ENCODE measurements around the gene PPY. TPM values are rescaled to one million over a fixed set of nuclear protein-coding genes. Genes with fewer than 3 reads are reported as not detected.

Gene PPY
- total RNA-seq, 1 experiment from 2014 or later, result not detected

- H3K36me3 Mint-ChIP-seq, result no peaks in the 10 kb centered on the region
- TF ChIP-seq NFATC4 (CRISPR knock-in tag; IDR thresholded peaks at IDR 0.05) (no peak), NR2C2 (CRISPR knock-in tag; IDR thresholded peaks at IDR 0.05) (no peak), SMAD4 (CRISPR knock-in tag; IDR thresholded peaks at IDR 0.05) (no peak), CBFB (CRISPR knock-in tag; IDR thresholded peaks at IDR 0.05; ENCODE audit: low read depth) (no peak), TCF7 (CRISPR knock-in tag; IDR thresholded peaks at IDR 0.05; ENCODE audit: low read depth) (no peak), ZBTB21 (CRISPR knock-in tag; IDR thresholded peaks at IDR 0.05; ENCODE audit: borderline replicate concordance) (no peak), HMGA2 (CRISPR knock-in tag; IDR thresholded peaks at IDR 0.05) (no peak)
- TF ChIP-seq, protein P1, sequence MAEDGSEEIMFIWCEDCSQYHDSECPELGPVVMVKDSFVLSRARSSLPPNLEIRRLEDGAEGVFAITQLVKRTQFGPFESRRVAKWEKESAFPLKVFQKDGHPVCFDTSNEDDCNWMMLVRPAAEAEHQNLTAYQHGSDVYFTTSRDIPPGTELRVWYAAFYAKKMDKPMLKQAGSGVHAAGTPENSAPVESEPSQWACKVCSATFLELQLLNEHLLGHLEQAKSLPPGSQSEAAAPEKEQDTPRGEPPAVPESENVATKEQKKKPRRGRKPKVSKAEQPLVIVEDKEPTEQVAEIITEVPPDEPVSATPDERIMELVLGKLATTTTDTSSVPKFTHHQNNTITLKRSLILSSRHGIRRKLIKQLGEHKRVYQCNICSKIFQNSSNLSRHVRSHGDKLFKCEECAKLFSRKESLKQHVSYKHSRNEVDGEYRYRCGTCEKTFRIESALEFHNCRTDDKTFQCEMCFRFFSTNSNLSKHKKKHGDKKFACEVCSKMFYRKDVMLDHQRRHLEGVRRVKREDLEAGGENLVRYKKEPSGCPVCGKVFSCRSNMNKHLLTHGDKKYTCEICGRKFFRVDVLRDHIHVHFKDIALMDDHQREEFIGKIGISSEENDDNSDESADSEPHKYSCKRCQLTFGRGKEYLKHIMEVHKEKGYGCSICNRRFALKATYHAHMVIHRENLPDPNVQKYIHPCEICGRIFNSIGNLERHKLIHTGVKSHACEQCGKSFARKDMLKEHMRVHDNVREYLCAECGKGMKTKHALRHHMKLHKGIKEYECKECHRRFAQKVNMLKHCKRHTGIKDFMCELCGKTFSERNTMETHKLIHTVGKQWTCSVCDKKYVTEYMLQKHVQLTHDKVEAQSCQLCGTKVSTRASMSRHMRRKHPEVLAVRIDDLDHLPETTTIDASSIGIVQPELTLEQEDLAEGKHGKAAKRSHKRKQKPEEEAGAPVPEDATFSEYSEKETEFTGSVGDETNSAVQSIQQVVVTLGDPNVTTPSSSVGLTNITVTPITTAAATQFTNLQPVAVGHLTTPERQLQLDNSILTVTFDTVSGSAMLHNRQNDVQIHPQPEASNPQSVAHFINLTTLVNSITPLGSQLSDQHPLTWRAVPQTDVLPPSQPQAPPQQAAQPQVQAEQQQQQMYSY (CRISPR knock-in tag; IDR thresholded peaks at IDR 0.05), result no peak
- TF ChIP-seq, protein P2, sequence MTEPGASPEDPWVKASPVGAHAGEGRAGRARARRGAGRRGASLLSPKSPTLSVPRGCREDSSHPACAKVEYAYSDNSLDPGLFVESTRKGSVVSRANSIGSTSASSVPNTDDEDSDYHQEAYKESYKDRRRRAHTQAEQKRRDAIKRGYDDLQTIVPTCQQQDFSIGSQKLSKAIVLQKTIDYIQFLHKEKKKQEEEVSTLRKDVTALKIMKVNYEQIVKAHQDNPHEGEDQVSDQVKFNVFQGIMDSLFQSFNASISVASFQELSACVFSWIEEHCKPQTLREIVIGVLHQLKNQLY (CRISPR knock-in tag; IDR thresholded peaks at IDR 0.05), result no peak
- no peak for DNase-seq (ENCODE audit: low spot score)
- H3K27ac Mint-ChIP-seq, result no peak overlapping the region
- ATAC-seq, result no peak
- H3K4me1 Mint-ChIP-seq, result no peaks in the 10 kb centered on the region
- ChIA-PET POLR2A (no interaction called here), CTCF (interaction anchor here (1.0 to 1.2 kb wide), 4 partner anchors 8 to 35 kb away, joined by 3 to 4 read pairs (median 3); partner anchors contain the start of gene PYY)
- no peak overlapping the region for H3K4me3 Mint-ChIP-seq
- H3K9me3 Mint-ChIP-seq, result no peaks in the 10 kb centered on the region
- peaks cover 19% of the 10 kb centered on the region for H3K27me3 Mint-ChIP-seq (ENCODE audit: low read depth)
These were observed 36.7 kb upstream of the PPY start for GRCh38 chr17:43979011-43979410.

- ATAC-seq (no peak), DNase-seq (ENCODE audit: low spot score) (no peak)
- peaks cover 16% of the 10 kb centered on the region for H3K27me3 Mint-ChIP-seq (ENCODE audit: low read depth)
- ChIA-PET CTCF (no interaction called here), POLR2A (no interaction called here)
- H3K4me1 Mint-ChIP-seq, result no peaks in the 10 kb centered on the region
- H3K9me3 Mint-ChIP-seq, result no peaks in the 10 kb centered on the region
- H3K4me3 Mint-ChIP-seq, result no peak overlapping the region
- H3K27ac Mint-ChIP-seq, result no peak overlapping the region
- no peaks in the 10 kb centered on the region for H3K36me3 Mint-ChIP-seq
- TF ChIP-seq, protein P3, sequence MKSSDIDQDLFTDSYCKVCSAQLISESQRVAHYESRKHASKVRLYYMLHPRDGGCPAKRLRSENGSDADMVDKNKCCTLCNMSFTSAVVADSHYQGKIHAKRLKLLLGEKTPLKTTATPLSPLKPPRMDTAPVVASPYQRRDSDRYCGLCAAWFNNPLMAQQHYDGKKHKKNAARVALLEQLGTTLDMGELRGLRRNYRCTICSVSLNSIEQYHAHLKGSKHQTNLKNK (CRISPR knock-in tag; IDR thresholded peaks at IDR 0.05), result no peak
- TF ChIP-seq USF1 (CRISPR knock-in tag; IDR thresholded peaks at IDR 0.05) (no peak), JAZF1 (CRISPR knock-in tag; IDR thresholded peaks at IDR 0.05) (no peak), SMAD4 (CRISPR knock-in tag; IDR thresholded peaks at IDR 0.05) (no peak), ZNF423 (CRISPR knock-in tag; IDR thresholded peaks at IDR 0.05) (no peak), ATF6 (CRISPR knock-in tag; IDR thresholded peaks at IDR 0.05) (no peak), TP53 (CRISPR knock-in tag; IDR thresholded peaks at IDR 0.05) (no peak), FOXP1 (CRISPR knock-in tag; IDR thresholded peaks at IDR 0.05; ENCODE audit: borderline replicate concordance) (no peak), PRRX2 (CRISPR knock-in tag; IDR thresholded peaks at IDR 0.05) (no peak)
- TF ChIP-seq, protein P4, sequence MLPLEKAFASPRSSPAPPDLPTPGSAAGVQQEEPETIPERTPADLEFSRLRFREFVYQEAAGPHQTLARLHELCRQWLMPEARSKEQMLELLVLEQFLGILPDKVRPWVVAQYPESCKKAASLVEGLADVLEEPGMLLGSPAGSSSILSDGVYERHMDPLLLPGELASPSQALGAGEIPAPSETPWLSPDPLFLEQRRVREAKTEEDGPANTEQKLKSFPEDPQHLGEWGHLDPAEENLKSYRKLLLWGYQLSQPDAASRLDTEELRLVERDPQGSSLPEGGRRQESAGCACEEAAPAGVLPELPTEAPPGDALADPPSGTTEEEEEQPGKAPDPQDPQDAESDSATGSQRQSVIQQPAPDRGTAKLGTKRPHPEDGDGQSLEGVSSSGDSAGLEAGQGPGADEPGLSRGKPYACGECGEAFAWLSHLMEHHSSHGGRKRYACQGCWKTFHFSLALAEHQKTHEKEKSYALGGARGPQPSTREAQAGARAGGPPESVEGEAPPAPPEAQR (CRISPR knock-in tag; IDR thresholded peaks at IDR 0.05), result no peak
- TF ChIP-seq, protein P5, sequence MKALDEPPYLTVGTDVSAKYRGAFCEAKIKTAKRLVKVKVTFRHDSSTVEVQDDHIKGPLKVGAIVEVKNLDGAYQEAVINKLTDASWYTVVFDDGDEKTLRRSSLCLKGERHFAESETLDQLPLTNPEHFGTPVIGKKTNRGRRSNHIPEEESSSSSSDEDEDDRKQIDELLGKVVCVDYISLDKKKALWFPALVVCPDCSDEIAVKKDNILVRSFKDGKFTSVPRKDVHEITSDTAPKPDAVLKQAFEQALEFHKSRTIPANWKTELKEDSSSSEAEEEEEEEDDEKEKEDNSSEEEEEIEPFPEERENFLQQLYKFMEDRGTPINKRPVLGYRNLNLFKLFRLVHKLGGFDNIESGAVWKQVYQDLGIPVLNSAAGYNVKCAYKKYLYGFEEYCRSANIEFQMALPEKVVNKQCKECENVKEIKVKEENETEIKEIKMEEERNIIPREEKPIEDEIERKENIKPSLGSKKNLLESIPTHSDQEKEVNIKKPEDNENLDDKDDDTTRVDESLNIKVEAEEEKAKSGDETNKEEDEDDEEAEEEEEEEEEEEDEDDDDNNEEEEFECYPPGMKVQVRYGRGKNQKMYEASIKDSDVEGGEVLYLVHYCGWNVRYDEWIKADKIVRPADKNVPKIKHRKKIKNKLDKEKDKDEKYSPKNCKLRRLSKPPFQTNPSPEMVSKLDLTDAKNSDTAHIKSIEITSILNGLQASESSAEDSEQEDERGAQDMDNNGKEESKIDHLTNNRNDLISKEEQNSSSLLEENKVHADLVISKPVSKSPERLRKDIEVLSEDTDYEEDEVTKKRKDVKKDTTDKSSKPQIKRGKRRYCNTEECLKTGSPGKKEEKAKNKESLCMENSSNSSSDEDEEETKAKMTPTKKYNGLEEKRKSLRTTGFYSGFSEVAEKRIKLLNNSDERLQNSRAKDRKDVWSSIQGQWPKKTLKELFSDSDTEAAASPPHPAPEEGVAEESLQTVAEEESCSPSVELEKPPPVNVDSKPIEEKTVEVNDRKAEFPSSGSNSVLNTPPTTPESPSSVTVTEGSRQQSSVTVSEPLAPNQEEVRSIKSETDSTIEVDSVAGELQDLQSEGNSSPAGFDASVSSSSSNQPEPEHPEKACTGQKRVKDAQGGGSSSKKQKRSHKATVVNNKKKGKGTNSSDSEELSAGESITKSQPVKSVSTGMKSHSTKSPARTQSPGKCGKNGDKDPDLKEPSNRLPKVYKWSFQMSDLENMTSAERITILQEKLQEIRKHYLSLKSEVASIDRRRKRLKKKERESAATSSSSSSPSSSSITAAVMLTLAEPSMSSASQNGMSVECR (CRISPR knock-in tag; IDR thresholded peaks at IDR 0.05; ENCODE audit: borderline replicate concordance), result no peak
- TF ChIP-seq, protein P6, sequence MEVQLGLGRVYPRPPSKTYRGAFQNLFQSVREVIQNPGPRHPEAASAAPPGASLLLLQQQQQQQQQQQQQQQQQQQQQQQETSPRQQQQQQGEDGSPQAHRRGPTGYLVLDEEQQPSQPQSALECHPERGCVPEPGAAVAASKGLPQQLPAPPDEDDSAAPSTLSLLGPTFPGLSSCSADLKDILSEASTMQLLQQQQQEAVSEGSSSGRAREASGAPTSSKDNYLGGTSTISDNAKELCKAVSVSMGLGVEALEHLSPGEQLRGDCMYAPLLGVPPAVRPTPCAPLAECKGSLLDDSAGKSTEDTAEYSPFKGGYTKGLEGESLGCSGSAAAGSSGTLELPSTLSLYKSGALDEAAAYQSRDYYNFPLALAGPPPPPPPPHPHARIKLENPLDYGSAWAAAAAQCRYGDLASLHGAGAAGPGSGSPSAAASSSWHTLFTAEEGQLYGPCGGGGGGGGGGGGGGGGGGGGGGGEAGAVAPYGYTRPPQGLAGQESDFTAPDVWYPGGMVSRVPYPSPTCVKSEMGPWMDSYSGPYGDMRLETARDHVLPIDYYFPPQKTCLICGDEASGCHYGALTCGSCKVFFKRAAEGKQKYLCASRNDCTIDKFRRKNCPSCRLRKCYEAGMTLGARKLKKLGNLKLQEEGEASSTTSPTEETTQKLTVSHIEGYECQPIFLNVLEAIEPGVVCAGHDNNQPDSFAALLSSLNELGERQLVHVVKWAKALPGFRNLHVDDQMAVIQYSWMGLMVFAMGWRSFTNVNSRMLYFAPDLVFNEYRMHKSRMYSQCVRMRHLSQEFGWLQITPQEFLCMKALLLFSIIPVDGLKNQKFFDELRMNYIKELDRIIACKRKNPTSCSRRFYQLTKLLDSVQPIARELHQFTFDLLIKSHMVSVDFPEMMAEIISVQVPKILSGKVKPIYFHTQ (CRISPR knock-in tag; IDR thresholded peaks at IDR 0.05), result no peak
These were observed 35.8 kb upstream of the PPY start for GRCh38 chr17:43978078-43978477.
